K562 (cell line): ENCODE results near the gene ANKRD23.

Source experiments
- CREM ChIP-seq: IDR thresholded peaks from 2 replicates; pipeline ENCODE4 v1.6.1; 2014; ENCODE audit warnings: antibody characterized with exemption, low read depth
- ERF ChIP-seq: fragments of 450-650 bp; formaldehyde crosslinking; IDR thresholded peaks from 2 replicates; pipeline ENCODE4 v1.4.0; 2020; ENCODE audit warnings: mild to moderate bottlenecking, mixed read lengths
- GTF3C2 ChIP-seq: IDR thresholded peaks from 3 replicates; pipeline ENCODE4 v1.6.1; 2011; ENCODE audit warnings: borderline replicate concordance, mild to moderate bottlenecking, moderate library complexity; ENCODE audit not compliant: insufficient read length; ENCODE audit errors: extremely low read depth
- SMARCE1 ChIP-seq: fragments of 450-650 bp; IDR thresholded peaks from 2 replicates; pipeline ENCODE4 v1.7.1; 2016; ENCODE audit warnings: mild to moderate bottlenecking
- SREBF2 ChIP-seq: sonication (generic); formaldehyde crosslinking; IDR thresholded peaks from 2 replicates; pipeline ENCODE4 v1.4.0; 2020; ENCODE audit warnings: mild to moderate bottlenecking, missing genetic modification reagents
- TF ChIP-seq, protein P1 (sequence below), 2 experiments: fragments of 450-650 bp; formaldehyde crosslinking in 1 of 2; IDR thresholded peaks; 2 replicates each; pipeline versions ENCODE4 v1.4.0 to v1.6.1; 2014 to 2020; ENCODE audit warnings: mild to moderate bottlenecking in 2 of 2, borderline replicate concordance in 1 of 2, low read depth in 1 of 2
- TF ChIP-seq, protein P2 (sequence below): fragments of 250-450 bp; sonication (Bioruptor Pico); IDR thresholded peaks from 2 replicates; pipeline ENCODE4 v1.8.0; 2022; ENCODE audit warnings: inconsistent platforms, mild to moderate bottlenecking, moderate library complexity, borderline replicate concordance

DNA sequence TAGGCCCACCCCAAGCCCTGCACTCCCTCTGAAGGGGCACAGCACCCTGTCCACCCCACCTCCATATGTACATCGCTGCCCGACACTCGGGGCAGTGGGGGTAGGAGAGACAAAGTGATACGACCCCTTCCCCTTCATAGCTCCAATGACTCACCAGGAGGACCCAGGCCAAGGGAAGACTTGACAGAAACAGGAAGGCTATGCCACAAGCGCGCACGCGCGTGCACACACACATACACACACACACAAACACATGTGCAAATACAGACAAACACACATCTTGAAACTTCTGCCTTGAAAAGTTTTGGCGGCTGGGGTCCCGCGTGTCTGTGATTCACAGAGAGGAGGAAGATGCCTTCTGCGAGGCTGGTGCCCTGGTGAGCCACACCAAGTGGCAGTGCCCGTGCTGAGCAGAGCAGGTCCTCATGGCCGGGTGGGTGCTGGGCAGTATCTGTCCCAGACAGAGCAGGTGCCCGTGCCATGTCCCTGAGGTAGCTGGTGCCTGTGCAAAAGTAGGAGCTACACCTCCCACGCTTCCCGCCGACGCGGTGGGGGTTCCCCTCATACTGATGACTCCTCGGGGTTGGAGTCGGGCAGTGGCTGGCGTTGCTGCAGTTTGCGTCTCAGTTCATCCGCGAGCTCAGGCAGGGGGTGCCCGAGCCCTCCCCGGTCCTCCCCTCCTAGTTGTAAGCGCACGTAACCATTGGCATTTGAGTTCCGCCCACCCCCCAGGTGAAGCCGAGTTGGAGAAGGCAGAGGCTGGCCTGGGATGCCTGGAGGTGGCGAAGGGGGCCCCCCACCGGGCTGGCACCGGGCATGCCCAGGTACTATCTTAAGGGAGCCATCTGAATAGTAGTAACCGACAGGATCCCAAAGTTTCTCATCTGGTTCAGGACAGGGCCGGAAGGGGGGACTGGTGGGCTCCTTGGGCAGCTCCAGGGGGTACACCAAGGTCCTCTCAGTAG is 16.5 kb upstream of the ANKRD23 start:
- TF ChIP-seq GTF3C2 (no peak), ERF (CRISPR knock-in tag) (no peak), SREBF2 (CRISPR knock-in tag) (no peak), CREM (no peak), SMARCE1 (no peak)
- TF ChIP-seq, protein P1, sequence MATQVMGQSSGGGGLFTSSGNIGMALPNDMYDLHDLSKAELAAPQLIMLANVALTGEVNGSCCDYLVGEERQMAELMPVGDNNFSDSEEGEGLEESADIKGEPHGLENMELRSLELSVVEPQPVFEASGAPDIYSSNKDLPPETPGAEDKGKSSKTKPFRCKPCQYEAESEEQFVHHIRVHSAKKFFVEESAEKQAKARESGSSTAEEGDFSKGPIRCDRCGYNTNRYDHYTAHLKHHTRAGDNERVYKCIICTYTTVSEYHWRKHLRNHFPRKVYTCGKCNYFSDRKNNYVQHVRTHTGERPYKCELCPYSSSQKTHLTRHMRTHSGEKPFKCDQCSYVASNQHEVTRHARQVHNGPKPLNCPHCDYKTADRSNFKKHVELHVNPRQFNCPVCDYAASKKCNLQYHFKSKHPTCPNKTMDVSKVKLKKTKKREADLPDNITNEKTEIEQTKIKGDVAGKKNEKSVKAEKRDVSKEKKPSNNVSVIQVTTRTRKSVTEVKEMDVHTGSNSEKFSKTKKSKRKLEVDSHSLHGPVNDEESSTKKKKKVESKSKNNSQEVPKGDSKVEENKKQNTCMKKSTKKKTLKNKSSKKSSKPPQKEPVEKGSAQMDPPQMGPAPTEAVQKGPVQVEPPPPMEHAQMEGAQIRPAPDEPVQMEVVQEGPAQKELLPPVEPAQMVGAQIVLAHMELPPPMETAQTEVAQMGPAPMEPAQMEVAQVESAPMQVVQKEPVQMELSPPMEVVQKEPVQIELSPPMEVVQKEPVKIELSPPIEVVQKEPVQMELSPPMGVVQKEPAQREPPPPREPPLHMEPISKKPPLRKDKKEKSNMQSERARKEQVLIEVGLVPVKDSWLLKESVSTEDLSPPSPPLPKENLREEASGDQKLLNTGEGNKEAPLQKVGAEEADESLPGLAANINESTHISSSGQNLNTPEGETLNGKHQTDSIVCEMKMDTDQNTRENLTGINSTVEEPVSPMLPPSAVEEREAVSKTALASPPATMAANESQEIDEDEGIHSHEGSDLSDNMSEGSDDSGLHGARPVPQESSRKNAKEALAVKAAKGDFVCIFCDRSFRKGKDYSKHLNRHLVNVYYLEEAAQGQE (IDR thresholded peaks at IDR 0.05; ENCODE audit: borderline replicate concordance), result no peak
- TF ChIP-seq, protein P1 (CRISPR knock-in tag; IDR thresholded peaks at IDR 0.05; ENCODE audit: low read depth), result no peak
- TF ChIP-seq, protein P2, sequence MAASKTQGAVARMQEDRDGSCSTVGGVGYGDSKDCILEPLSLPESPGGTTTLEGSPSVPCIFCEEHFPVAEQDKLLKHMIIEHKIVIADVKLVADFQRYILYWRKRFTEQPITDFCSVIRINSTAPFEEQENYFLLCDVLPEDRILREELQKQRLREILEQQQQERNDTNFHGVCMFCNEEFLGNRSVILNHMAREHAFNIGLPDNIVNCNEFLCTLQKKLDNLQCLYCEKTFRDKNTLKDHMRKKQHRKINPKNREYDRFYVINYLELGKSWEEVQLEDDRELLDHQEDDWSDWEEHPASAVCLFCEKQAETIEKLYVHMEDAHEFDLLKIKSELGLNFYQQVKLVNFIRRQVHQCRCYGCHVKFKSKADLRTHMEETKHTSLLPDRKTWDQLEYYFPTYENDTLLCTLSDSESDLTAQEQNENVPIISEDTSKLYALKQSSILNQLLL (CRISPR knock-in tag), result no peak
